H9 (cell line): ENCODE measurements around the gene UBASH3A. TPM values are rescaled to one million over a fixed set of nuclear protein-coding genes. Genes with fewer than 3 reads are reported as not detected.

Experiments
- DNase-seq: peaks from one replicate; pipeline ENCODE4 v3.0.0-alpha.2; 2017
- H2AFZ ChIP-seq: one replicate; pipeline ENCODE4 v1.6.1; 2013; ENCODE audit warnings: mild to moderate bottlenecking, low read length, control low read depth, moderate library complexity
- H2AK5ac ChIP-seq: 2 replicates; pipeline ENCODE4 v1.6.1; 2013; ENCODE audit warnings: low read length, control low read depth, mixed read lengths; ENCODE audit not compliant: insufficient read length
- H2BK120ac ChIP-seq: one replicate; pipeline ENCODE4 v1.6.1; 2013; ENCODE audit warnings: low read depth, mild to moderate bottlenecking, low read length, control low read depth, inconsistent platforms; ENCODE audit not compliant: poor library complexity, severe bottlenecking
- H2BK12ac ChIP-seq: 2 replicates; pipeline ENCODE4 v1.6.1; 2013; ENCODE audit warnings: low read length, control low read depth, mixed read lengths, low read depth; ENCODE audit not compliant: insufficient read length
- H2BK15ac ChIP-seq: 2 replicates; pipeline ENCODE4 v1.6.1; 2013; ENCODE audit warnings: low read depth, low read length, control low read depth
- H2BK20ac ChIP-seq: one replicate; pipeline ENCODE4 v1.6.1; 2013; ENCODE audit warnings: low read depth, mild to moderate bottlenecking, low read length, control low read depth, inconsistent platforms; ENCODE audit not compliant: poor library complexity, severe bottlenecking
- H2BK5ac ChIP-seq: 2 replicates; pipeline ENCODE4 v1.6.1; 2013; ENCODE audit warnings: low read length, control low read depth, mixed read lengths; ENCODE audit not compliant: insufficient read length
- H3K14ac ChIP-seq: 2 replicates; pipeline ENCODE4 v1.6.1; 2013; ENCODE audit warnings: low read length, control low read depth; ENCODE audit not compliant: insufficient read depth
- H3K18ac ChIP-seq: 2 replicates; pipeline ENCODE4 v1.6.1; 2013; ENCODE audit warnings: low read depth, mild to moderate bottlenecking, mixed read lengths, low read length, control low read depth; ENCODE audit not compliant: insufficient read length
- H3K23ac ChIP-seq: 2 replicates; pipeline ENCODE4 v1.6.1; 2013; ENCODE audit warnings: low read length, control low read depth, mixed read lengths, low read depth; ENCODE audit not compliant: insufficient read length
- H3K23me2 ChIP-seq: 2 replicates; pipeline ENCODE4 v1.6.1; 2013; ENCODE audit warnings: low read depth, mild to moderate bottlenecking, mixed read lengths, low read length, control low read depth; ENCODE audit not compliant: insufficient read length, poor library complexity, severe bottlenecking
- H3K27ac ChIP-seq: 2 replicates; pipeline ENCODE4 v1.5.1; 2013; ENCODE audit warnings: low read length, control low read depth, mixed read lengths, low read depth; ENCODE audit not compliant: insufficient read length
- H3K27me3 ChIP-seq: 2 replicates; pipeline ENCODE4 v1.6.1; 2013; ENCODE audit warnings: low read length, control low read depth, inconsistent platforms; ENCODE audit not compliant: insufficient read depth
- H3K4ac ChIP-seq: 2 replicates; pipeline ENCODE4 v1.6.1; 2013; ENCODE audit warnings: low read depth, mild to moderate bottlenecking, control low read depth, inconsistent platforms, low read length, moderate library complexity
- H3K4me1 ChIP-seq: 2 replicates; pipeline ENCODE4 v1.6.1; 2013; ENCODE audit warnings: low read length, control low read depth, inconsistent platforms; ENCODE audit not compliant: insufficient read depth
- H3K4me2 ChIP-seq: 2 replicates; pipeline ENCODE4 v1.6.1; 2013; ENCODE audit warnings: low read length, control low read depth, mixed read lengths; ENCODE audit not compliant: insufficient read length, insufficient read depth
- H3K56ac ChIP-seq: 2 replicates; pipeline ENCODE4 v1.6.1; 2013; ENCODE audit warnings: low read depth, mild to moderate bottlenecking, mixed read lengths, low read length, control low read depth; ENCODE audit not compliant: insufficient read length
- H3K79me1 ChIP-seq: 2 replicates; pipeline ENCODE4 v1.6.1; 2013; ENCODE audit warnings: low read depth, mild to moderate bottlenecking, moderate library complexity, low read length, control low read depth, inconsistent platforms; ENCODE audit not compliant: insufficient read depth, poor library complexity, severe bottlenecking
- H3K79me2 ChIP-seq: 2 replicates; pipeline ENCODE4 v1.6.1; 2013; ENCODE audit warnings: low read length, control low read depth, inconsistent platforms; ENCODE audit not compliant: insufficient read depth
- H3K9ac ChIP-seq: 2 replicates; pipeline ENCODE4 v1.6.1; 2013; ENCODE audit warnings: low read length, control low read depth, mixed read lengths; ENCODE audit not compliant: insufficient read length; ENCODE audit errors: extremely low read depth
- H3K9me3 ChIP-seq: one replicate; pipeline ENCODE4 v1.6.1; 2013; ENCODE audit warnings: low read depth, low read length, inconsistent platforms; ENCODE audit not compliant: control insufficient read depth
- H3T11ph ChIP-seq: one replicate; pipeline ENCODE4 v1.6.1; 2013; ENCODE audit warnings: mild to moderate bottlenecking, low read length, control low read depth, inconsistent platforms
- H4K20me1 ChIP-seq: one replicate; pipeline ENCODE4 v1.6.1; 2013; ENCODE audit not compliant: control insufficient read depth, insufficient read length, insufficient read depth
- H4K5ac ChIP-seq: 2 replicates; pipeline ENCODE4 v1.6.1; 2013; ENCODE audit warnings: low read depth, mild to moderate bottlenecking, mixed read lengths, low read length, control low read depth; ENCODE audit not compliant: insufficient read length
- H4K8ac ChIP-seq: replicated peaks from 2 replicates; pipeline ENCODE4 v1.6.1; 2013; ENCODE audit warnings: low read length, control low read depth, mixed read lengths, low read depth; ENCODE audit not compliant: insufficient read length
- H4K91ac ChIP-seq: 2 replicates; pipeline ENCODE4 v1.6.1; 2013; ENCODE audit warnings: low read depth, mild to moderate bottlenecking, moderate library complexity, mixed read lengths, low read length, control low read depth; ENCODE audit not compliant: insufficient read length
- H3K27ac Mint-ChIP-seq, 3 experiments: 2 replicates in 2 of 3; 3 replicates in 1 of 3; pipeline ENCODE4 v1.8.0; 2020 to 2021; ENCODE audit warnings: mixed read lengths in 3 of 3, mild to moderate bottlenecking in 1 of 3, moderate library complexity in 1 of 3
- H3K27me3 Mint-ChIP-seq: 2 replicates; pipeline ENCODE4 v1.8.0; 2021; ENCODE audit warnings: low read depth, mild to moderate bottlenecking, moderate library complexity, mixed read lengths
- H3K36me3 Mint-ChIP-seq, 3 experiments: 2 replicates in 2 of 3; 3 replicates in 1 of 3; pipeline ENCODE4 v1.8.0; 2020 to 2021; ENCODE audit warnings: low read depth in 3 of 3, mixed read lengths in 3 of 3; ENCODE audit not compliant: insufficient read depth in 1 of 3
- H3K4me1 Mint-ChIP-seq, 2 experiments: 2 replicates each; pipeline ENCODE4 v1.8.0; 2020; ENCODE audit warnings: mixed read lengths in 2 of 2
- H3K4me3 Mint-ChIP-seq, 2 experiments: 2 replicates in 1 of 2; 3 replicates in 1 of 2; pipeline ENCODE4 v1.8.0; 2020 to 2021; ENCODE audit warnings: mild to moderate bottlenecking in 2 of 2, mixed read lengths in 2 of 2, moderate library complexity in 1 of 2
- H3K9me3 Mint-ChIP-seq, 2 experiments: 2 replicates in 1 of 2; 3 replicates in 1 of 2; pipeline ENCODE4 v1.8.0; 2020; ENCODE audit warnings: mild to moderate bottlenecking in 2 of 2, mixed read lengths in 2 of 2, moderate library complexity in 1 of 2
- WGBS: extraction: QIAGEN DNeasy Blood & Tissue Kit; methylation state at CpG from one replicate; pipeline ENCODE4 v1.1.7; 2013; ENCODE audit warnings: missing lambda C conversion rate, low lambda C conversion rate, mixed read lengths; ENCODE audit not compliant: insufficient read length; ENCODE audit errors: extremely low coverage; 5-methylcytosine and 5-hydroxymethylcytosine counted together
- total RNA-seq: library from RNA; stranded (reverse); gene quantifications from 2 replicates; pipeline ENCODE4 v1.2.1, GENCODE V29; 2021
- TF ChIP-seq, protein P1 (sequence below): fragments of 200-600 bp; sonication (generic); conservative IDR thresholded peaks from 3 replicates; pipeline ENCODE4 v1.8.0; 2021; ENCODE audit warnings: antibody characterized with exemption, mild to moderate bottlenecking

Gene UBASH3A
- total RNA-seq, 1 experiment from 2014 or later = not detected

DNA sequence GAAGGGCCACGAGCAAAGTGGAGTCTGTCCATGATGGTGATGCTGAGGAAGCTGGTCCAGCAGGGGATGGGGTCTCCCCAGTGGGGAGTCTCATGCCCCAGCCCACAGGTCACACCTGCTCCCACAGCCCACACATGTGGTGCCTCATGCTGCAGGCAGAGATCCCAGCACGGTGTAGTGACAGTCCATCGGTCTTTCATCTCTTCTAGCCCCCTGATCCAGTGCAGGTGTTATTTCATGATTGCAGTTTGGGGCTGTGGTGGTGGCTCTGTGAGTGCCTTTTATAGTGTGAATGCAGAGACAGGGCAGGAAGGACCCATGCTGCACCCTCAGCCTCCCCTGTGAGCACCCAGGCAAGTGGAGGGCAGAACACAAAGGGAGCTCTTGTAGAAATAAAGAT is 45.0 kb downstream of the UBASH3A start:
- H3K23me2 ChIP-seq = no peaks in the 10 kb centered on the region
- TF ChIP-seq, protein P1, sequence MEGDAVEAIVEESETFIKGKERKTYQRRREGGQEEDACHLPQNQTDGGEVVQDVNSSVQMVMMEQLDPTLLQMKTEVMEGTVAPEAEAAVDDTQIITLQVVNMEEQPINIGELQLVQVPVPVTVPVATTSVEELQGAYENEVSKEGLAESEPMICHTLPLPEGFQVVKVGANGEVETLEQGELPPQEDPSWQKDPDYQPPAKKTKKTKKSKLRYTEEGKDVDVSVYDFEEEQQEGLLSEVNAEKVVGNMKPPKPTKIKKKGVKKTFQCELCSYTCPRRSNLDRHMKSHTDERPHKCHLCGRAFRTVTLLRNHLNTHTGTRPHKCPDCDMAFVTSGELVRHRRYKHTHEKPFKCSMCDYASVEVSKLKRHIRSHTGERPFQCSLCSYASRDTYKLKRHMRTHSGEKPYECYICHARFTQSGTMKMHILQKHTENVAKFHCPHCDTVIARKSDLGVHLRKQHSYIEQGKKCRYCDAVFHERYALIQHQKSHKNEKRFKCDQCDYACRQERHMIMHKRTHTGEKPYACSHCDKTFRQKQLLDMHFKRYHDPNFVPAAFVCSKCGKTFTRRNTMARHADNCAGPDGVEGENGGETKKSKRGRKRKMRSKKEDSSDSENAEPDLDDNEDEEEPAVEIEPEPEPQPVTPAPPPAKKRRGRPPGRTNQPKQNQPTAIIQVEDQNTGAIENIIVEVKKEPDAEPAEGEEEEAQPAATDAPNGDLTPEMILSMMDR = no peak
- Mint-ChIP-seq H3K27ac (no peak overlapping the region), H3K4me1 (peaks cover 11 to 21% of the 10 kb centered on the region in 2 experiments), H3K27me3 (peaks cover 8% of the 10 kb centered on the region), H3K9me3 (no peaks in the 10 kb centered on the region; a peak in 1 of 5 replicates), H3K4me3 (no peak overlapping the region), H3K36me3 (no peaks in the 10 kb centered on the region)
- H3T11ph ChIP-seq = no peak overlapping the region
- H3K23ac ChIP-seq = no peak overlapping the region
- H2BK12ac ChIP-seq = no peak overlapping the region
- no peak overlapping the region for H4K5ac ChIP-seq
- no peaks in the 10 kb centered on the region for H4K20me1 ChIP-seq
- no peak overlapping the region for H2BK15ac ChIP-seq
- no peak overlapping the region for H3K9ac ChIP-seq
- no CpG with 5 or more reads among the region's 3 CpGs for WGBS
- H3K4me1 ChIP-seq = no peaks in the 10 kb centered on the region
- no peak overlapping the region for H4K8ac ChIP-seq
- no peak overlapping the region for H3K56ac ChIP-seq
- H2AK5ac ChIP-seq = no peak overlapping the region
- no peak overlapping the region for H2BK120ac ChIP-seq
- H3K27ac ChIP-seq = no peak overlapping the region
- H3K18ac ChIP-seq = no peak overlapping the region
- no peak overlapping the region for H2AFZ ChIP-seq
- H3K4me2 ChIP-seq = no peak overlapping the region
- no peak for DNase-seq
- no peak overlapping the region for H3K14ac ChIP-seq
- no peaks in the 10 kb centered on the region for H3K79me1 ChIP-seq
- H2BK5ac ChIP-seq = no peak overlapping the region
- no peak overlapping the region for H3K4ac ChIP-seq
- H3K9me3 ChIP-seq = no peaks in the 10 kb centered on the region
- no peaks in the 10 kb centered on the region for H3K27me3 ChIP-seq
- H4K91ac ChIP-seq = no peak overlapping the region
- no peak overlapping the region for H2BK20ac ChIP-seq
- no peaks in the 10 kb centered on the region for H3K79me2 ChIP-seq
